Measurements from ENCODE around the gene SSH3.

Gene SSH3

GRCh38 chr11:67299471-67300191 lies 3.7 kb upstream of the SSH3 start:
- DNase-seq = no peak

- DNase-seq = no peak
Measured at GRCh38 chr11:67300256-67300755, 3.0 kb upstream of the SSH3 start.

- DNase-seq = no peak
Measured at GRCh38 chr11:67300756-67301312, 2.5 kb upstream of the SSH3 start.

- no peak for DNase-seq
Measured at GRCh38 chr11:67301313-67301921, 1.9 kb upstream of the SSH3 start.

- peak in 1 of 2 experiments; percentile 60 for DNase-seq
Measured at GRCh38 chr11:67301951-67302516, 1.3 kb upstream of the SSH3 start.

GRCh38 chr11:67302571-67303131 lies 679 bp upstream of the SSH3 start:
- DNase-seq = no peak

GRCh38 chr11:67303835-67304411 lies 593 bp downstream of the SSH3 start:
- DNase-seq = no peak

GRCh38 chr11:67304511-67305113 lies 1.3 kb downstream of the SSH3 start:
- DNase-seq = no peak

GRCh38 chr11:67306769-67307544 lies 3.6 kb downstream of the SSH3 start:
- no peak for DNase-seq

- no peak for DNase-seq
Measured at GRCh38 chr11:67307545-67308001, 4.2 kb downstream of the SSH3 start.

GRCh38 chr11:67308031-67308866 lies 4.9 kb downstream of the SSH3 start:
- no peak for DNase-seq

- peak in 1 of 2 experiments; percentile 71 for DNase-seq
Measured at GRCh38 chr11:67309166-67309565, 5.8 kb downstream of the SSH3 start.

GRCh38 chr11:67309661-67310061 lies 6.3 kb downstream of the SSH3 start:
- no peak for DNase-seq

- DNase-seq = no peak
Measured at GRCh38 chr11:67310246-67311050, 7.1 kb downstream of the SSH3 start.

GRCh38 chr11:67311051-67311555 lies 7.8 kb downstream of the SSH3 start:
- DNase-seq = no peak

GRCh38 chr11:67311556-67312082 lies 8.3 kb downstream of the SSH3 start:
- DNase-seq = no peak

GRCh38 chr11:67312187-67313021 lies 9.1 kb downstream of the SSH3 start:
- no peak for DNase-seq

GRCh38 chr11:67313125-67313890 lies 10.0 kb downstream of the SSH3 start:
- DNase-seq = no peak
